Epithelial cell of proximal tubule (primary cell): ENCODE data around the gene KRTAP4-8. TPM values are rescaled to one million over a fixed set of nuclear protein-coding genes. Genes with fewer than 3 reads are reported as not detected.
"Not testable (repeated sequence)": the region's sequence is repeated elsewhere in the genome, so short reads cannot be mapped to it uniquely, and the experiment has no call there.

Source experiments
- DNase-seq: peaks from one replicate; pipeline ENCODE4 v3.0.0-alpha.2; 2011; ENCODE audit warnings: low read depth
- H3K4me3 ChIP-seq: 2 replicates; pipeline ENCODE4 v1.5.1; 2011; ENCODE audit warnings: low read depth, mild to moderate bottlenecking, low read length
- CTCF ChIP-seq: conservative IDR thresholded peaks from 2 replicates; pipeline ENCODE4 v1.5.1; 2012; ENCODE audit warnings: low read depth, mild to moderate bottlenecking, low read length
- total RNA-seq: library from RNA; depleted of rRNA; stranded (reverse); fragments of >200 nt; gene quantifications from 2 replicates; pipeline ENCODE4 v1.2.3, GENCODE V29; 2015

KRTAP4-8 gene
- not detected in 2 replicates for total RNA-seq

DNA sequence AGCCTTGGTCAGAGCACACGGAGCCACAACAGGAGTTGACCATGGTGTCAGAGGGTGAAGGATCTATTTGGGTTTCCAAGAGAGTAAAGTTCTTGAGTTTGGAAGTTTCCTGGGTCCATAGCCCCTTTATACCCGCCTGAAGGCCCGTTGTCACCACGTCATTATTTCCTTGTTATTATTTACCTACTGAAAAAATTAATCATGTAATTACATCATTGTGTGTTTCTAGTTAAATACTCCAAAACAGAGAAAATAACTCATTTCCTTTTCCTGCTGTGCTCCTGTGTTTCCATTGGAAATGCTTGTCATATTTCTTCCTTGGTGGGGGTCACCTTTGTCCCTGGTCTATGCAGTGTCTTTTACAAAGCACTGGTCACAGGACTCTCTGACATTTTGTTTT, at the start of gene KRTAP4-8:
Gene KRTAP4-8, minus strand, starts transcription at position 101 of the 400 bp plus-strand sequence. Its CDS starts 58 bp downstream, at position 43.
- TF ChIP-seq CTCF, result no peak
- no peak within 1 kb of the TSS for H3K4me3 ChIP-seq

DNA sequence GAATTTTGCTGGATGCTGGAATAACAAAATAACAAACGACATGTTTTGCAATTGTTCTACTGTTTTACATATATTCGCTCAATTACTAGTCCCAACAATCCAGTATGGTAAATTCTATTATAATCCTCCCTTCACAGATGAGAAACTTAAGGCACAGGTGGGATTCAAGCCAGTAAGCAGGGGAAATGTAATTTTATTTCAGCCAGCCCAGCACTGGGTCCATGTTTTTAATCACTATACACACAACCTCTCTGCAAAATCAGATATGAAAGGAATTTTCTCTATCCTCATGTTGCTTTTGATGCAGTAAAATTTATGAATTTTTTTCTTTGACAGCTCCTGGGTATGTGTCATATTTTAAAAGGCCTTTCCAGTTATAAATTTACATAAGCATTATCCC, 47.3 kb upstream of the KRTAP4-8 start:
- no peak overlapping the region for H3K4me3 ChIP-seq

More for the DNA sequence above, at the start of gene KRTAP4-8:
- DNase-seq, result no peak

GRCh38 chr17:41144846-41145245, 46.9 kb upstream of the KRTAP4-8 start:
- no peak overlapping the region for H3K4me3 ChIP-seq
- no peak for DNase-seq
- TF ChIP-seq CTCF, result no peak

More for the DNA sequence above, 47.3 kb upstream of the KRTAP4-8 start:
- DNase-seq, result no peak
- TF ChIP-seq CTCF, result no peak

DNA sequence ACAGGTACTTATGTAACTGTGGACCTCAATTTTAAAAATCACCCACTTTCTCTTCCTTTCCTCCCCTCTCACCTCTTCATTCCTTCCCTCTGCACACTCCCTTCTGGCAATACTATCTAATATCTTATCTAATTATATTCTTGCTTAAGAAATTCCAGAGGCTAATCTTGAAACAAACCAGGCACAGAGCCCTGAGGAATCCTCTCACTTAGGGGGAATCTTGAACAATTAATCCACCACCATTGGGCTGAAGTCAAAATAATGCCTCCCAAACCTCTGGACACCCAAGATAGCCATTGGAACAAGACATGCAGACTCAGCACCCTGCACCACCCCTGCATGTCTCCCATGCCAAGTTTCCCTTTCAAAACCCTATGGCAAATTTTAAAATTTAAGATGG, 43.4 kb upstream of the KRTAP4-8 start:
- DNase-seq, result no peak
- TF ChIP-seq CTCF, result no peak
- no peak overlapping the region for H3K4me3 ChIP-seq

GRCh38 chr17:41140360-41141131, 42.6 kb upstream of the KRTAP4-8 start, which contains the start of gene KRTAP4-6:
Gene KRTAP4-6 (minus strand): TSS chr17:41140544. CDS start chr17:41140487, 57 bp downstream.
- no peak within 1 kb of the TSS for H3K4me3 ChIP-seq
- no peak for TF ChIP-seq CTCF
- peak; percentile 76 for DNase-seq

- not testable (repeated sequence) for DNase-seq
These were observed 41.9 kb upstream of the KRTAP4-8 start for GRCh38 chr17:41139865-41140264.

GRCh38 chr17:41133880-41134735, 36.2 kb upstream of the KRTAP4-8 start:
- DNase-seq, result no peak
- no peak overlapping the region for H3K4me3 ChIP-seq
- no peak for TF ChIP-seq CTCF

More at GRCh38 chr17:41139865-41140264, 41.9 kb upstream of the KRTAP4-8 start:
- H3K4me3 ChIP-seq, result not testable (repeated sequence)
